Erythroblast (primary cell): Measurements from ENCODE around the gene PRKG1.

Experiments used
- DNase-seq, 2 experiments: peaks; one replicate each; lab custom pipeline; 2025; lab: John Stamatoyannopoulos, UW
- GATA1 ChIP-seq: IDR thresholded peaks from 2 replicates; pipeline ENCODE4 v1.6.1; 2011; ENCODE audit warnings: low read depth, mild to moderate bottlenecking, control low read depth, low read length, moderate library complexity
- POLR2A ChIP-seq: IDR thresholded peaks from 2 replicates; pipeline ENCODE4 v1.6.1; 2011; ENCODE audit warnings: mild to moderate bottlenecking, low read length

Gene PRKG1

GRCh38 chr10:51624013-51624412, 549.7 kb downstream of the PRKG1 start:
- DNase-seq = no peak
- TF ChIP-seq GATA1 = no peak
- TF ChIP-seq POLR2A = no peak

GRCh38 chr10:51629934-51630639, 555.8 kb downstream of the PRKG1 start:
- TF ChIP-seq GATA1 = no peak
- TF ChIP-seq POLR2A = no peak
- DNase-seq = no peak

- no peak for DNase-seq
Measured at GRCh38 chr10:51630640-51631005, 556.3 kb downstream of the PRKG1 start.

GRCh38 chr10:51635436-51635835, 561.1 kb downstream of the PRKG1 start:
- DNase-seq = no peak
- no peak for TF ChIP-seq GATA1
- no peak for TF ChIP-seq POLR2A

More at GRCh38 chr10:51630640-51631005, 556.3 kb downstream of the PRKG1 start:
- TF ChIP-seq GATA1 = no peak
- TF ChIP-seq POLR2A = no peak

- TF ChIP-seq GATA1 (no peak), POLR2A (no peak)
- no peak for DNase-seq
Measured at GRCh38 chr10:51638211-51638610, 563.9 kb downstream of the PRKG1 start.

- no peak for DNase-seq
- TF ChIP-seq POLR2A = no peak
- no peak for TF ChIP-seq GATA1
Measured at GRCh38 chr10:51638737-51639136, 564.5 kb downstream of the PRKG1 start.

- TF ChIP-seq POLR2A (no peak), GATA1 (no peak)
Measured at GRCh38 chr10:51640120-51640819, 566.0 kb downstream of the PRKG1 start.

GRCh38 chr10:51642581-51642980, 568.3 kb downstream of the PRKG1 start:
- no peak for DNase-seq
- TF ChIP-seq GATA1 (no peak), POLR2A (no peak)

More at GRCh38 chr10:51640120-51640819, 566.0 kb downstream of the PRKG1 start:
- DNase-seq = no peak

GRCh38 chr10:51643734-51644133, 569.4 kb downstream of the PRKG1 start:
- TF ChIP-seq POLR2A = no peak
- TF ChIP-seq GATA1 = no peak
- no peak for DNase-seq

GRCh38 chr10:51649064-51649463, 574.8 kb downstream of the PRKG1 start:
- DNase-seq = no peak

GRCh38 chr10:51651063-51651462, 576.8 kb downstream of the PRKG1 start:
- TF ChIP-seq POLR2A = no peak
- no peak for TF ChIP-seq GATA1
- no peak for DNase-seq

More at GRCh38 chr10:51649064-51649463, 574.8 kb downstream of the PRKG1 start:
- TF ChIP-seq POLR2A (no peak), GATA1 (no peak)

GRCh38 chr10:51653025-51653424, 578.7 kb downstream of the PRKG1 start:
- no peak for DNase-seq
- TF ChIP-seq GATA1 (no peak), POLR2A (no peak)

- TF ChIP-seq GATA1 (no peak), POLR2A (no peak)
- DNase-seq = no peak
Measured at GRCh38 chr10:51654918-51655317, 580.6 kb downstream of the PRKG1 start.

GRCh38 chr10:51656503-51656902, 582.2 kb downstream of the PRKG1 start:
- DNase-seq = no peak
- TF ChIP-seq POLR2A (no peak), GATA1 (no peak)

GRCh38 chr10:51658000-51658399, 583.7 kb downstream of the PRKG1 start:
- TF ChIP-seq GATA1 (no peak), POLR2A (no peak)
- DNase-seq = no peak
